Left lung (tissue), 10 donors: ENCODE data around the gene PLXDC2. TPM values are rescaled to one million over a fixed set of nuclear protein-coding genes. Genes with fewer than 3 reads are reported as not detected.

Experiments
- ATAC-seq: fragments of 200-7000 bp; cut with Tn5 transposase; one replicate; pipeline ENCODE4 v1.9.1; 2020; ENCODE audit warnings: moderate library complexity
- DNase-seq, 4 donors: peaks; one replicate each; pipeline ENCODE4 v3.0.0-alpha.2; 2013 to 2020
- H3K27ac ChIP-seq, 2 donors: fragments of 200-600 bp; sonication (generic) in 1 of 2; one replicate each; pipeline versions ENCODE4 v1.5.0 to v1.8.0; 2020 to 2021
- H3K27me3 ChIP-seq, 2 donors: fragments of 200-600 bp; sonication (generic) in 1 of 2; one replicate each; pipeline versions ENCODE4 v1.5.0 to v1.8.0; 2020 to 2021
- H3K36me3 ChIP-seq, 2 donors: fragments of 200-600 bp; sonication (generic) in 1 of 2; one replicate each; pipeline versions ENCODE4 v1.5.0 to v1.8.0; 2020 to 2021
- H3K4me1 ChIP-seq, 2 donors: fragments of 200-600 bp; one replicate each; pipeline ENCODE4 v1.8.0; 2021
- H3K4me3 ChIP-seq, 2 donors: fragments of 200-600 bp; sonication (generic) in 1 of 2; one replicate each; pipeline versions ENCODE4 v1.5.0 to v1.8.0; 2020 to 2021; ENCODE audit warnings: mild to moderate bottlenecking in 1 of 2
- H3K9me3 ChIP-seq, 2 donors: fragments of 200-600 bp; sonication (generic) in 1 of 2; one replicate each; pipeline versions ENCODE4 v1.5.0 to v1.8.0; 2020 to 2021
- CTCF ChIP-seq, 2 donors: fragments of 200-600 bp; sonication (generic) in 1 of 2; IDR thresholded peaks; one replicate each; pipeline versions ENCODE4 v1.5.0 to v1.8.0; 2021; ENCODE audit warnings: antibody characterized with exemption in 2 of 2
- intact Hi-C, 2 donors: fragments of 100-400 bp; cut with DNase I; formaldehyde crosslinking; loops; one replicate each; pipeline versions ENCODE4 v1.11.2 to v1.14.2; 2022
- polyA plus RNA-seq, 6 donors: library from polyadenylated mRNA; unstranded; fragments of 120-200 nt; gene quantifications; one replicate each; pipeline ENCODE4 v1.2.1, GENCODE V29; 2013; ENCODE audit not compliant: insufficient read length in 6 of 6
- total RNA-seq, 2 donors: library from RNA; stranded (reverse); fragmentation: NEBNext Ultra II Directional; extraction: Animal tissue kit (Norgen Biotek cat#: 25700); gene quantifications; one replicate each; pipeline ENCODE4 v1.2.1, GENCODE V29; 2021
- donor health status: DM: no; HTN: yes; CAD: no.
- donor health status: DM: no; HTN: no; CAD: no.

The PLXDC2 gene
- total and polyA plus RNA-seq, 8 donors, result 85.3 to 127 (median 112) TPM

- Histone ChIP-seq H3K27ac (no peak overlapping the region), H3K36me3 (no peaks in the 10 kb centered on the region), H3K9me3 (no peaks in the 10 kb centered on the region), H3K4me3 (no peak overlapping the region), H3K27me3 (no peaks in the 10 kb centered on the region), H3K4me1 (peaks cover 0 to 13% of the 10 kb centered on the region in 2 donors)
- intact Hi-C loops, result no loop called here
- DNase-seq (peak in 1 of 4 donors; percentile 43), ATAC-seq (peak; percentile 54)
- no peak for TF ChIP-seq CTCF (IDR thresholded peaks at IDR 0.05)
These were observed 29.5 kb downstream of the PLXDC2 start for GRCh38 chr10:19845503-19846368.

- peak; percentile 46 for ATAC-seq
- Histone ChIP-seq H3K36me3 (no peaks in the 10 kb centered on the region), H3K4me1 (peaks cover 0 to 10% of the 10 kb centered on the region in 2 donors), H3K27me3 (no peaks in the 10 kb centered on the region), H3K4me3 (no peak overlapping the region), H3K9me3 (no peaks in the 10 kb centered on the region), H3K27ac (no peak overlapping the region)
- no peak for TF ChIP-seq CTCF (IDR thresholded peaks at IDR 0.05)
- intact Hi-C loops, result no loop called here
- DNase-seq, result no peak
These were observed 31.1 kb downstream of the PLXDC2 start for GRCh38 chr10:19847321-19847720.

- no peak for TF ChIP-seq CTCF (IDR thresholded peaks at IDR 0.05)
- Histone ChIP-seq H3K27ac (no peak overlapping the region), H3K27me3 (no peaks in the 10 kb centered on the region), H3K4me1 (peaks cover 0 to under 1% of the 10 kb centered on the region in 2 donors), H3K4me3 (no peak overlapping the region), H3K36me3 (no peaks in the 10 kb centered on the region), H3K9me3 (no peaks in the 10 kb centered on the region)
- intact Hi-C loops, result no loop called here
- ATAC-seq (no peak), DNase-seq (no peak)
These were observed 32.2 kb downstream of the PLXDC2 start for GRCh38 chr10:19848226-19848985.

GRCh38 chr10:19853831-19854230, 37.6 kb downstream of the PLXDC2 start:
- no peak for DNase-seq
- no peaks in the 10 kb centered on the region for H3K4me1 ChIP-seq
- no peak overlapping the region for H3K27ac ChIP-seq
- no peak for TF ChIP-seq CTCF (IDR thresholded peaks at IDR 0.05)
- no peaks in the 10 kb centered on the region for H3K27me3 ChIP-seq
- no peaks in the 10 kb centered on the region for H3K9me3 ChIP-seq
- intact Hi-C loops, result no loop called here
- no peak overlapping the region for H3K4me3 ChIP-seq
- H3K36me3 ChIP-seq, result no peaks in the 10 kb centered on the region
- no peak for ATAC-seq

GRCh38 chr10:19857876-19858275, 41.6 kb downstream of the PLXDC2 start:
- intact Hi-C loops, result no loop called here

More at GRCh38 chr10:19857876-19858275, 41.6 kb downstream of the PLXDC2 start:
- Histone ChIP-seq H3K36me3 (no peaks in the 10 kb centered on the region), H3K27ac (no peak overlapping the region), H3K4me1 (peaks cover 0 to 4% of the 10 kb centered on the region in 2 donors), H3K9me3 (no peaks in the 10 kb centered on the region), H3K27me3 (no peaks in the 10 kb centered on the region), H3K4me3 (no peak overlapping the region)
- ATAC-seq (no peak), DNase-seq (no peak)
- no peak for TF ChIP-seq CTCF (IDR thresholded peaks at IDR 0.05)
